ENCODE measurements around the gene EPHB3.

DNA sequence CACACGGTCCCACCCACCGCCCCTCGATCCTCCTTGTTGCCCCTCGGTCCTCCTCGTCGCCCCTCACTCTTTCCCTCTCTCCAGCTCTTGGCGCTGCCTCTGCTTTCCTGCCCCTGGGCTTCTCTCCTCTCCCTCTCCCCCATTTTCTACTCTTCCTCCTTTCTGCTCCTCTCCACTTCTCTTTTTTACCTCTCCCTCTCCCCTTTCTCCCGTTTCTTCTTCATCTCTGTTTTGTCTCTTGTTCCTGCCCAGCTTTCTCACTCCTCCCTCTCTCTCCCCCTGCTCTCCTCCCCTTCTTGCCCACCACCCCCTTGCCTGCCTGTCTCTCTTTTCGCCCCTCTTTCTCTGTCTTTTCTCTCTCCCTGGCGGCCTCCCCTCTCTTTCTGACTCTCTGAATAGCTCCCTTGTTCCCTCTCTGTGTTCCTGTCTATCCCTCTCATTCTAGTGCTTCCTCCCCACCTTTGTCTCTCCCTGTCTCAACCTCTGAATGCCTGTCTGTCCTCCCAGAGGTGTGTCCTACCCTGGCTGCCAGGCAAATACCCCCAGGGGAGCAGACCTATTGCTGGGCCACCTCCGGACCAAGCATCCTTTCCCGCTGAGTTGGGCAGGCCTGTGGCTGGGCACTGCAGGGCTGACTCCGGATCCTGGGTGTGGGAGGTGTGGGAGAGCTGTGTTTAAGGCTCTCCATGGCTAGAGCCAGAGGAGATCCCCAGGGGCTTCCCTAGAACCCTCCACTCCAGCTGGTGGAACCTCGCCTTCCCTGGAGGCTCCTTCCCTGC lies 41.0 kb downstream of the EPHB3 start:
- TF ChIP-seq EP300 (IDR thresholded peaks at IDR 0.05) (no peak), POLR2A (IDR thresholded peaks at IDR 0.05) (no peak), POLR2AphosphoS5 (IDR thresholded peaks at IDR 0.05) (no peak)
- TF ChIP-seq, protein P1, sequence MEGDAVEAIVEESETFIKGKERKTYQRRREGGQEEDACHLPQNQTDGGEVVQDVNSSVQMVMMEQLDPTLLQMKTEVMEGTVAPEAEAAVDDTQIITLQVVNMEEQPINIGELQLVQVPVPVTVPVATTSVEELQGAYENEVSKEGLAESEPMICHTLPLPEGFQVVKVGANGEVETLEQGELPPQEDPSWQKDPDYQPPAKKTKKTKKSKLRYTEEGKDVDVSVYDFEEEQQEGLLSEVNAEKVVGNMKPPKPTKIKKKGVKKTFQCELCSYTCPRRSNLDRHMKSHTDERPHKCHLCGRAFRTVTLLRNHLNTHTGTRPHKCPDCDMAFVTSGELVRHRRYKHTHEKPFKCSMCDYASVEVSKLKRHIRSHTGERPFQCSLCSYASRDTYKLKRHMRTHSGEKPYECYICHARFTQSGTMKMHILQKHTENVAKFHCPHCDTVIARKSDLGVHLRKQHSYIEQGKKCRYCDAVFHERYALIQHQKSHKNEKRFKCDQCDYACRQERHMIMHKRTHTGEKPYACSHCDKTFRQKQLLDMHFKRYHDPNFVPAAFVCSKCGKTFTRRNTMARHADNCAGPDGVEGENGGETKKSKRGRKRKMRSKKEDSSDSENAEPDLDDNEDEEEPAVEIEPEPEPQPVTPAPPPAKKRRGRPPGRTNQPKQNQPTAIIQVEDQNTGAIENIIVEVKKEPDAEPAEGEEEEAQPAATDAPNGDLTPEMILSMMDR (IDR thresholded peaks at IDR 0.05) = no peak

All from sigmoid colon (tissue), 4 donors.